Kidney (tissue), 14 donors: ENCODE measurements around the gene COL16A1. TPM values are rescaled to one million over a fixed set of nuclear protein-coding genes. Genes with fewer than 3 reads are reported as not detected.

ENCODE experiments used
- DNase-seq, 5 donors: peaks; one replicate each; pipeline ENCODE4 v3.0.0-alpha.2; 2013 to 2020
- FAIRE-seq: peaks from 2 replicates; lab custom pipeline; 2012; peaks lifted over from hg19 to GRCh38; lab: Jason Lieb, UNC
- H3K27ac ChIP-seq, 2 donors: one replicate each; pipeline ENCODE4 v1.7.0; 2013; ENCODE audit warnings: low read depth in 2 of 2, low read length in 2 of 2, inconsistent platforms in 1 of 2
- H3K27me3 ChIP-seq: one replicate; pipeline ENCODE4 v1.7.1; 2013; ENCODE audit warnings: low read length, inconsistent platforms; ENCODE audit not compliant: control insufficient read depth, insufficient read depth
- H3K36me3 ChIP-seq, 3 donors: one replicate each; pipeline versions ENCODE4 v1.7.0 to v1.7.1; 2013; ENCODE audit warnings: low read length in 3 of 3, control low read depth in 1 of 3, inconsistent platforms in 1 of 3; ENCODE audit not compliant: insufficient read depth in 3 of 3, control insufficient read depth in 2 of 3
- H3K4me1 ChIP-seq, 3 donors: one replicate each; pipeline versions ENCODE4 v1.7.0 to v1.7.1; 2013; ENCODE audit warnings: low read length in 3 of 3, inconsistent platforms in 1 of 3, low read depth in 1 of 3; ENCODE audit not compliant: control insufficient read depth in 2 of 3, insufficient read depth in 2 of 3
- H3K4me3 ChIP-seq, 3 donors: one replicate each; pipeline versions ENCODE4 v1.7.0 to v1.8.1; 2013; ENCODE audit warnings: low read length in 3 of 3, control low read depth in 1 of 3, inconsistent platforms in 1 of 3
- H3K9ac ChIP-seq, 3 donors: one replicate each; pipeline versions ENCODE4 v1.7.0 to v1.7.1; 2013; ENCODE audit warnings: low read length in 3 of 3, control low read depth in 1 of 3, inconsistent platforms in 1 of 3
- H3K9me3 ChIP-seq, 3 donors: one replicate each; pipeline versions ENCODE4 v1.7.0 to v1.7.1; 2013; ENCODE audit warnings: low read length in 3 of 3, control low read depth in 1 of 3, inconsistent platforms in 1 of 3; ENCODE audit not compliant: control insufficient read depth in 2 of 3, insufficient read depth in 1 of 3
- CTCF ChIP-seq: IDR thresholded peaks from 3 replicates; pipeline ENCODE4 v1.5.1; 2012; ENCODE audit warnings: mild to moderate bottlenecking, moderate library complexity, borderline replicate concordance; ENCODE audit not compliant: insufficient read depth; ENCODE audit errors: extremely low read depth
- intact Hi-C: fragments of 100-400 bp; cut with DNase I; formaldehyde crosslinking; loops from one replicate; pipeline ENCODE4 v1.11.1; 2022
- polyA plus RNA-seq: library from polyadenylated mRNA; stranded (reverse); fragments of 350-450 nt; fragmentation: Illumina TruSeq; extraction: RNeasy Lipid Tissue Mini Kit (QIAGEN cat#74804); gene quantifications from one replicate; pipeline ENCODE4 v1.2.3, GENCODE V29; 2014; ENCODE audit warnings: low read depth, low replicate concordance; ENCODE audit not compliant: insufficient read depth
- total RNA-seq: library from RNA; stranded (reverse); fragmentation: NEBNext Ultra II Directional; extraction: Animal tissue kit (Norgen Biotek cat#: 25700); gene quantifications from one replicate; pipeline ENCODE4 v1.2.1, GENCODE V29; 2021
- donor health status: control.
- donor health status: control.
- donor health status: control.
- donor health status: control.
- donor health status: control.
- donor health status: DM: yes; HTN: yes; CAD: no.
- donor health status: Normal renal cell carcinoma (clear cell type).

Gene COL16A1
- total and polyA plus RNA-seq, 2 donors from 2014 or later: 9.2 to 29.0 TPM

DNA sequence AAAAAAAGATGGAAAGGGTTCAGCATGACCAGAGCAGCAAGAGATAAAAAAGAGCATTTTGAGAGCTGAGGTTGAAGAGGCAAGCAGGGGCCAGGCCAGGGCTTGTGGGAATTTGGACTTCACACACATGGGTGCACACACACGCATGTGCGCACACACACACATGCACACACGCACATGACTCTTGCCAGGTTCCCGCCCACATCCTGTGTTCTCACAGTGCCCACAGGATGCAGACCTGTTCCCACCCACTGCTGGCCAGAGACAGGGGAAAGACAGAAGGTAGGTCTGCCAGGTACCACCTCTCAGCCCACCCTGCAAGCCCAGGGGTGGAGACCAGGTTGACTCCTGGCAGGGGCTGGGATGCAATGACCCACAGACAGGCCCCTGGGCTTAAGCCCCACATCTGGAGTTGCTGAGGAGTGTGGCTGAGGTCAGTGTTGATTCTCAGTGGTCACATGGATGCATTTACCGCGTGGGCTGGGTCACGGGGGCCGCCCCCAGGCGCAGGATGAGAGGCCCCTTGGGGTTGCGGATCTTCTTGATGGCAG is 4.4 kb downstream of the COL16A1 start:
- DNase-seq (no peak), FAIRE-seq (no peak)
- intact Hi-C loops: no loop called here
- H3K36me3 ChIP-seq: no peaks in the 10 kb centered on the region
- H3K9me3 ChIP-seq: no peaks in the 10 kb centered on the region
- H3K27ac ChIP-seq: no peak overlapping the region
- peaks cover 0 to 4% (median 0%) of the 10 kb centered on the region in 3 donors for H3K4me1 ChIP-seq
- H3K9ac ChIP-seq: no peak overlapping the region
- no peak overlapping the region for H3K4me3 ChIP-seq
- no peaks in the 10 kb centered on the region for H3K27me3 ChIP-seq
- TF ChIP-seq CTCF: no peak

GRCh38 chr1:31697369-31697984 is 6.3 kb downstream of the COL16A1 start:
- no peak for FAIRE-seq
- H3K4me3 ChIP-seq: no peak overlapping the region
- no peaks in the 10 kb centered on the region for H3K9me3 ChIP-seq
- peaks cover 0 to 2% (median 0%) of the 10 kb centered on the region in 3 donors for H3K4me1 ChIP-seq
- H3K36me3 ChIP-seq: no peaks in the 10 kb centered on the region
- intact Hi-C loops: no loop called here
- H3K27me3 ChIP-seq: no peaks in the 10 kb centered on the region
- no peak overlapping the region for H3K27ac ChIP-seq
- no peak for TF ChIP-seq CTCF
- no peak for DNase-seq
- H3K9ac ChIP-seq: no peak overlapping the region

GRCh38 chr1:31696242-31696641 is 7.6 kb downstream of the COL16A1 start:
- DNase-seq (peak in 1 of 5 donors; percentile 24), FAIRE-seq (no peak)
- intact Hi-C loops: no loop called here
- H3K27ac ChIP-seq: no peak overlapping the region
- H3K4me3 ChIP-seq: no peak overlapping the region
- H3K9me3 ChIP-seq: no peaks in the 10 kb centered on the region
- no peak for TF ChIP-seq CTCF
- peaks cover 0 to 2% (median 0%) of the 10 kb centered on the region in 3 donors for H3K4me1 ChIP-seq
- no peak overlapping the region for H3K9ac ChIP-seq
- H3K36me3 ChIP-seq: no peaks in the 10 kb centered on the region
- H3K27me3 ChIP-seq: no peaks in the 10 kb centered on the region
